NB4 (cell line): ENCODE data around the gene TRPV3.

Source experiments
- CTCF ChIP-seq: IDR thresholded peaks from one replicate; pipeline ENCODE4 v1.5.1; 2012; ENCODE audit warnings: low read depth, low read length
- MAX ChIP-seq: IDR thresholded peaks from 2 replicates; pipeline ENCODE4 v1.6.1; 2011; ENCODE audit warnings: low read depth, low read length
- MYC ChIP-seq: IDR thresholded peaks from 2 replicates; pipeline ENCODE4 v1.6.1; 2011; ENCODE audit warnings: low read depth, low read length
- POLR2A ChIP-seq: IDR thresholded peaks from 2 replicates; pipeline ENCODE4 v1.6.1; 2011; ENCODE audit warnings: mild to moderate bottlenecking; ENCODE audit not compliant: insufficient read length; ENCODE audit errors: extremely low read depth

- no peak for TF ChIP-seq POLR2A
- TF ChIP-seq CTCF: no peak
- no peak for TF ChIP-seq MYC
- no peak for TF ChIP-seq MAX
Measured at GRCh38 chr17:3543453-3543852, 14.2 kb downstream of the TRPV3 start.
